GM23338 (cell line): Measurements from ENCODE around the gene ADRA2B. TPM values are rescaled to one million over a fixed set of nuclear protein-coding genes. Genes with fewer than 3 reads are reported as not detected.

Experiments
- ATAC-seq: fragments of 200-7000 bp; cut with Tn5 transposase; 3 replicates; pipeline ENCODE4 v1.9.1; 2020
- DNase-seq: peaks from one replicate; pipeline ENCODE4 v3.0.0-alpha.2; 2015; ENCODE audit warnings: low spot score
- H2AFZ ChIP-seq: fragments of 200-600 bp; sonication (generic); 2 replicates; pipeline ENCODE4 v1.8.0; 2016; ENCODE audit warnings: antibody characterized with exemption, mild to moderate bottlenecking, moderate library complexity
- H3F3A ChIP-seq: fragments of 200-600 bp; sonication (generic); replicated peaks from 2 replicates; pipeline ENCODE4 v1.8.0; 2017; ENCODE audit warnings: antibody characterized with exemption, mixed run types, low read depth
- H3K27ac ChIP-seq: fragments of 200-600 bp; sonication (generic); 2 replicates; pipeline ENCODE4 v1.6.1; 2016; ENCODE audit warnings: low read depth
- H3K27me3 ChIP-seq: fragments of 200-600 bp; sonication (generic); 2 replicates; pipeline ENCODE4 v1.8.0; 2016; ENCODE audit warnings: mild to moderate bottlenecking, mixed run types, moderate library complexity; ENCODE audit not compliant: insufficient read depth
- H3K36me3 ChIP-seq: fragments of 200-600 bp; sonication (generic); 2 replicates; pipeline ENCODE4 v1.8.0; 2016; ENCODE audit warnings: mild to moderate bottlenecking; ENCODE audit not compliant: insufficient read depth
- H3K4me1 ChIP-seq: fragments of 200-600 bp; sonication (generic); 2 replicates; pipeline ENCODE4 v1.8.0; 2016; ENCODE audit warnings: mild to moderate bottlenecking, moderate library complexity; ENCODE audit not compliant: insufficient read depth
- H3K4me2 ChIP-seq: fragments of 200-600 bp; sonication (generic); 2 replicates; pipeline ENCODE4 v1.7.1; 2017; ENCODE audit warnings: mixed run types
- H3K4me3 ChIP-seq: fragments of 200-600 bp; sonication (generic); 2 replicates; pipeline ENCODE4 v1.6.1; 2016; ENCODE audit warnings: mixed run types
- H3K79me2 ChIP-seq: fragments of 200-600 bp; sonication (generic); replicated peaks from 2 replicates; pipeline ENCODE4 v1.8.0; 2017; ENCODE audit warnings: mild to moderate bottlenecking; ENCODE audit not compliant: insufficient read depth
- H3K9me2 ChIP-seq: fragments of 200-600 bp; sonication (generic); 2 replicates; pipeline ENCODE4 v1.8.0; 2017; ENCODE audit not compliant: insufficient read depth
- H4K20me1 ChIP-seq: fragments of 200-600 bp; sonication (generic); replicated peaks from 2 replicates; pipeline ENCODE4 v1.8.0; 2017; ENCODE audit warnings: mild to moderate bottlenecking; ENCODE audit not compliant: insufficient read depth
- H3K27ac Mint-ChIP-seq: 2 replicates; pipeline ENCODE4 v1.8.0; 2020; ENCODE audit warnings: inconsistent platforms, mild to moderate bottlenecking, moderate library complexity, mixed read lengths
- H3K27me3 Mint-ChIP-seq: 3 replicates; pipeline ENCODE4 v1.8.0; 2022; ENCODE audit warnings: low read depth, mild to moderate bottlenecking, moderate library complexity, mixed read lengths, inconsistent platforms; ENCODE audit not compliant: insufficient read depth, poor library complexity
- H3K36me3 Mint-ChIP-seq: 3 replicates; pipeline ENCODE4 v1.8.0; 2021; ENCODE audit warnings: low read depth, mild to moderate bottlenecking, inconsistent platforms, moderate library complexity, mixed read lengths
- H3K4me1 Mint-ChIP-seq: 3 replicates; pipeline ENCODE4 v1.8.0; 2020; ENCODE audit warnings: mild to moderate bottlenecking, inconsistent platforms, mixed read lengths
- H3K4me3 Mint-ChIP-seq: 3 replicates; pipeline ENCODE4 v1.8.0; 2021; ENCODE audit warnings: moderate library complexity, mild to moderate bottlenecking, inconsistent platforms, mixed read lengths
- H3K9me3 Mint-ChIP-seq: 3 replicates; pipeline ENCODE4 v1.8.0; 2020; ENCODE audit warnings: moderate library complexity, mild to moderate bottlenecking, inconsistent platforms, mixed read lengths
- CREB1 ChIP-seq: fragments of 250-450 bp; sonication (Bioruptor Pico); IDR thresholded peaks from 2 replicates; pipeline ENCODE4 v1.5.0; 2020; ENCODE audit warnings: low read depth, mild to moderate bottlenecking, moderate library complexity
- EZH2phosphoT487 ChIP-seq: fragments of 200-600 bp; sonication (generic); IDR thresholded peaks from one replicate; pipeline ENCODE4 v1.8.1; 2018; ENCODE audit warnings: antibody characterized with exemption; ENCODE audit not compliant: unreplicated experiment
- JUNB ChIP-seq: IDR thresholded peaks from one replicate; pipeline ENCODE4 v1.6.1; 2016; ENCODE audit warnings: antibody characterized with exemption; ENCODE audit not compliant: unreplicated experiment
- NANOG ChIP-seq: IDR thresholded peaks from 2 replicates; pipeline ENCODE4 v1.6.1; 2016; ENCODE audit warnings: antibody characterized with exemption, borderline replicate concordance
- POLR2AphosphoS5 ChIP-seq: IDR thresholded peaks from 2 replicates; pipeline ENCODE4 v1.6.1; 2016; ENCODE audit warnings: antibody characterized with exemption, low read depth
- STAT1 ChIP-seq: IDR thresholded peaks from one replicate; pipeline ENCODE4 v1.6.1; 2016; ENCODE audit warnings: antibody characterized with exemption; ENCODE audit not compliant: unreplicated experiment
- ZNF114 ChIP-seq: fragments of 250-450 bp; sonication (Bioruptor Pico); IDR thresholded peaks from 2 replicates; pipeline ENCODE4 v1.5.0; 2020; ENCODE audit warnings: mild to moderate bottlenecking, moderate library complexity
- ZNF331 ChIP-seq: fragments of 250-450 bp; sonication (Bioruptor Pico); IDR thresholded peaks from 2 replicates; pipeline ENCODE4 v1.5.0; 2020; ENCODE audit warnings: low read depth, mild to moderate bottlenecking, moderate library complexity
- polyA plus RNA-seq: library from polyadenylated mRNA; unstranded; fragments of >200 nt; fragmentation: Nextera tagmentation; extraction: Ambion mirVana; gene quantifications from 2 replicates; pipeline ENCODE4 v1.2.1, GENCODE V29; 2016
- total RNA-seq: library from RNA; depleted of rRNA; stranded (reverse); fragments of >200 nt; shearing (Covaris generic); gene quantifications from 2 replicates; pipeline ENCODE4 v1.2.3, GENCODE V29; 2014
- TF ChIP-seq, protein P1 (sequence below): IDR thresholded peaks from one replicate; pipeline ENCODE4 v1.6.1; 2018; ENCODE audit warnings: antibody characterized with exemption; ENCODE audit not compliant: unreplicated experiment
- TF ChIP-seq, protein P2 (sequence below): IDR thresholded peaks from 2 replicates; pipeline ENCODE4 v1.6.1; 2016; ENCODE audit warnings: antibody characterized with exemption
- TF ChIP-seq, protein P3 (sequence below), 2 experiments: fragments of 200-600 bp in 1 of 2; sonication (generic) in 1 of 2; conservative IDR thresholded peaks; 2 replicates each; pipeline versions ENCODE4 v1.5.1 to v1.6.1; 2016 to 2017; ENCODE audit warnings: antibody characterized with exemption in 2 of 2, low read depth in 2 of 2, mild to moderate bottlenecking in 2 of 2, moderate library complexity in 1 of 2

The ADRA2B gene
- total and polyA plus RNA-seq, 2 experiments from 2014 or later = 1.7 to 5.9 TPM

DNA sequence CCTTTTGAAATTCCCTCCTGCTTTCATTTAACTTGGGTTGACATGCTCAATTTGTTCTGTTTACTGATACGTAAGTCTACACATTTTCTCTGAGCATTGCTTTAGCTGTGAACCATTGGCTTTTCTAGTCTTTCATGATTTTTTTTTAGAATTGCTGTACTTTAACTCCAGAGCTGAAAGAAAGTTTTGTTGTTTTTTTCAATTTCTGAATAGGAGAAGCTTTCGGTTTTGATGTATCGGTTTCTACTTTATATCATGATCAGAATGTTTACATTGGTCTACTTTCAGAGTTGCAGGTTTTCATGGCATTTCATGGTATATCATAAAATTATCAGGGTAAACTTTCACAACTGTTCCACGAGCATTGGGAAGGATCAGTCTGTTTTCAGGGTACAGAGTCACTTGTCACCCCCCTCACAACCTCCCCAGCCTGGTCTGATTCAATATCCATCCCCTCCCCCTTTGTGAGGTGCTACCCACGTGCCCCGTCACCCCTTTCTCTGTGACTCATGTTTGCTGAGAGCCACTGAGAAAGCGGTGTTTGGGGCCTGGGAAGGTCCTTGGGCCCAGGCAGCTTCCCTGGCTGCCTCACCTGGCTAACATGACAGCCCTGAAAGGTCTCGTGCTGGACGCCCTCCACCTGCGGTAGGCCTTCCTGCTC, 14.9 kb upstream of the ADRA2B start:
- H3K4me1 ChIP-seq = no peaks in the 10 kb centered on the region
- H3K4me3 ChIP-seq = no peak overlapping the region
- no peaks in the 10 kb centered on the region for H3K9me3 Mint-ChIP-seq
- no peak overlapping the region for H3K4me3 Mint-ChIP-seq
- no peak overlapping the region for H3K4me2 ChIP-seq
- no peak overlapping the region for H2AFZ ChIP-seq
- no peak overlapping the region for H3K27ac Mint-ChIP-seq
- no peaks in the 10 kb centered on the region; the same call in 2 of the 3 replicates for H3K4me1 Mint-ChIP-seq
- ATAC-seq = no peak
- no peak for DNase-seq
- no peaks in the 10 kb centered on the region for H3K36me3 ChIP-seq
- TF ChIP-seq STAT1 (no peak), POLR2AphosphoS5 (no peak)
- TF ChIP-seq, protein P1, sequence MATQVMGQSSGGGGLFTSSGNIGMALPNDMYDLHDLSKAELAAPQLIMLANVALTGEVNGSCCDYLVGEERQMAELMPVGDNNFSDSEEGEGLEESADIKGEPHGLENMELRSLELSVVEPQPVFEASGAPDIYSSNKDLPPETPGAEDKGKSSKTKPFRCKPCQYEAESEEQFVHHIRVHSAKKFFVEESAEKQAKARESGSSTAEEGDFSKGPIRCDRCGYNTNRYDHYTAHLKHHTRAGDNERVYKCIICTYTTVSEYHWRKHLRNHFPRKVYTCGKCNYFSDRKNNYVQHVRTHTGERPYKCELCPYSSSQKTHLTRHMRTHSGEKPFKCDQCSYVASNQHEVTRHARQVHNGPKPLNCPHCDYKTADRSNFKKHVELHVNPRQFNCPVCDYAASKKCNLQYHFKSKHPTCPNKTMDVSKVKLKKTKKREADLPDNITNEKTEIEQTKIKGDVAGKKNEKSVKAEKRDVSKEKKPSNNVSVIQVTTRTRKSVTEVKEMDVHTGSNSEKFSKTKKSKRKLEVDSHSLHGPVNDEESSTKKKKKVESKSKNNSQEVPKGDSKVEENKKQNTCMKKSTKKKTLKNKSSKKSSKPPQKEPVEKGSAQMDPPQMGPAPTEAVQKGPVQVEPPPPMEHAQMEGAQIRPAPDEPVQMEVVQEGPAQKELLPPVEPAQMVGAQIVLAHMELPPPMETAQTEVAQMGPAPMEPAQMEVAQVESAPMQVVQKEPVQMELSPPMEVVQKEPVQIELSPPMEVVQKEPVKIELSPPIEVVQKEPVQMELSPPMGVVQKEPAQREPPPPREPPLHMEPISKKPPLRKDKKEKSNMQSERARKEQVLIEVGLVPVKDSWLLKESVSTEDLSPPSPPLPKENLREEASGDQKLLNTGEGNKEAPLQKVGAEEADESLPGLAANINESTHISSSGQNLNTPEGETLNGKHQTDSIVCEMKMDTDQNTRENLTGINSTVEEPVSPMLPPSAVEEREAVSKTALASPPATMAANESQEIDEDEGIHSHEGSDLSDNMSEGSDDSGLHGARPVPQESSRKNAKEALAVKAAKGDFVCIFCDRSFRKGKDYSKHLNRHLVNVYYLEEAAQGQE = no peak
- TF ChIP-seq, protein P2, sequence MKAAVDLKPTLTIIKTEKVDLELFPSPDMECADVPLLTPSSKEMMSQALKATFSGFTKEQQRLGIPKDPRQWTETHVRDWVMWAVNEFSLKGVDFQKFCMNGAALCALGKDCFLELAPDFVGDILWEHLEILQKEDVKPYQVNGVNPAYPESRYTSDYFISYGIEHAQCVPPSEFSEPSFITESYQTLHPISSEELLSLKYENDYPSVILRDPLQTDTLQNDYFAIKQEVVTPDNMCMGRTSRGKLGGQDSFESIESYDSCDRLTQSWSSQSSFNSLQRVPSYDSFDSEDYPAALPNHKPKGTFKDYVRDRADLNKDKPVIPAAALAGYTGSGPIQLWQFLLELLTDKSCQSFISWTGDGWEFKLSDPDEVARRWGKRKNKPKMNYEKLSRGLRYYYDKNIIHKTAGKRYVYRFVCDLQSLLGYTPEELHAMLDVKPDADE = no peak
- no peaks in the 10 kb centered on the region for H3K9me2 ChIP-seq
- H3K27me3 ChIP-seq = no peaks in the 10 kb centered on the region
- no peak overlapping the region for H3K27ac ChIP-seq
- H3K27me3 Mint-ChIP-seq = peaks cover 3% of the 10 kb centered on the region
- H4K20me1 ChIP-seq = no peaks in the 10 kb centered on the region
- H3K36me3 Mint-ChIP-seq = no peaks in the 10 kb centered on the region
- no peaks in the 10 kb centered on the region for H3K79me2 ChIP-seq
- H3F3A ChIP-seq = no peaks in the 10 kb centered on the region

DNA sequence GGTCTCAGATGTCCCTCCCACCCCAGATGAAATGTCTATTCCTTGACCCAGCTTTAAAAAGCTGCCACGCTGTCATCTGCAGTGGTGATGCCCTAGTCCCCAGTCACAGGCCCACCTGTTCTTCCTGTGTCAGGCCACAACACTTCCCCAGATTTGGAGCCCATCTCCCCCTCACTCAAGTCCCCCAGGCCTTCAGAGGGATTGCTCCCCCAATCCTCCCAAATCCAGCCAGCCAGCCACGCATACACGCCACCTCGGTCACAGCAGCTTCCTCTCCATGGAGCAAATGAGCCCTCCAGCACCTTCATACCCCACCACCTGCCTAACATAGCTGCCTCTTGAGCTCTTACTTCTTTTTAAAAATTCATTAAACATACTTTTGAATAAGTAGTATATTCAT, 14.1 kb upstream of the ADRA2B start:
- no peak for ATAC-seq
- no peaks in the 10 kb centered on the region for H3K4me1 ChIP-seq
- H3F3A ChIP-seq = no peaks in the 10 kb centered on the region
- no peak overlapping the region for H3K4me2 ChIP-seq
- peaks cover 3% of the 10 kb centered on the region for H3K27me3 Mint-ChIP-seq
- no peaks in the 10 kb centered on the region for H3K9me3 Mint-ChIP-seq
- H3K4me1 Mint-ChIP-seq = no peaks in the 10 kb centered on the region; the same call in 2 of the 3 replicates
- no peaks in the 10 kb centered on the region for H3K36me3 ChIP-seq
- H3K4me3 ChIP-seq = no peak overlapping the region
- no peak overlapping the region for H3K27ac ChIP-seq
- no peaks in the 10 kb centered on the region for H3K9me2 ChIP-seq
- DNase-seq = no peak
- H3K4me3 Mint-ChIP-seq = no peak overlapping the region
- H3K27me3 ChIP-seq = no peaks in the 10 kb centered on the region
- no peaks in the 10 kb centered on the region for H3K79me2 ChIP-seq
- no peak overlapping the region for H2AFZ ChIP-seq
- no peaks in the 10 kb centered on the region for H4K20me1 ChIP-seq
- no peaks in the 10 kb centered on the region; the same call in 2 of the 3 replicates for H3K36me3 Mint-ChIP-seq
- no peak overlapping the region for H3K27ac Mint-ChIP-seq
- no peak for TF ChIP-seq ZNF114 (CRISPR knock-in tag)
- TF ChIP-seq STAT1 = no peak
- no peak for TF ChIP-seq JUNB
- TF ChIP-seq, protein P2 = no peak
- TF ChIP-seq CREB1 (CRISPR knock-in tag) = no peak
- TF ChIP-seq, protein P3, sequence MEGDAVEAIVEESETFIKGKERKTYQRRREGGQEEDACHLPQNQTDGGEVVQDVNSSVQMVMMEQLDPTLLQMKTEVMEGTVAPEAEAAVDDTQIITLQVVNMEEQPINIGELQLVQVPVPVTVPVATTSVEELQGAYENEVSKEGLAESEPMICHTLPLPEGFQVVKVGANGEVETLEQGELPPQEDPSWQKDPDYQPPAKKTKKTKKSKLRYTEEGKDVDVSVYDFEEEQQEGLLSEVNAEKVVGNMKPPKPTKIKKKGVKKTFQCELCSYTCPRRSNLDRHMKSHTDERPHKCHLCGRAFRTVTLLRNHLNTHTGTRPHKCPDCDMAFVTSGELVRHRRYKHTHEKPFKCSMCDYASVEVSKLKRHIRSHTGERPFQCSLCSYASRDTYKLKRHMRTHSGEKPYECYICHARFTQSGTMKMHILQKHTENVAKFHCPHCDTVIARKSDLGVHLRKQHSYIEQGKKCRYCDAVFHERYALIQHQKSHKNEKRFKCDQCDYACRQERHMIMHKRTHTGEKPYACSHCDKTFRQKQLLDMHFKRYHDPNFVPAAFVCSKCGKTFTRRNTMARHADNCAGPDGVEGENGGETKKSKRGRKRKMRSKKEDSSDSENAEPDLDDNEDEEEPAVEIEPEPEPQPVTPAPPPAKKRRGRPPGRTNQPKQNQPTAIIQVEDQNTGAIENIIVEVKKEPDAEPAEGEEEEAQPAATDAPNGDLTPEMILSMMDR (conservative IDR thresholded peaks at IDR 0.05; ENCODE audit: low read depth in 2 of 2) = no peak
- TF ChIP-seq NANOG = no peak
- TF ChIP-seq EZH2phosphoT487 = no peak
- no peak for TF ChIP-seq ZNF331 (CRISPR knock-in tag)
- no peak for TF ChIP-seq POLR2AphosphoS5
- TF ChIP-seq, protein P1 = no peak
